H9 (cell line): ENCODE data around the gene RBMX2. TPM values are rescaled to one million over a fixed set of nuclear protein-coding genes. Genes with fewer than 3 reads are reported as not detected.

Experiments
- DNase-seq: peaks from one replicate; pipeline ENCODE4 v3.0.0-alpha.2; 2017
- H2AFZ ChIP-seq: one replicate; pipeline ENCODE4 v1.6.1; 2013; ENCODE audit warnings: mild to moderate bottlenecking, low read length, control low read depth, moderate library complexity
- H2AK5ac ChIP-seq: 2 replicates; pipeline ENCODE4 v1.6.1; 2013; ENCODE audit warnings: low read length, control low read depth, mixed read lengths; ENCODE audit not compliant: insufficient read length
- H2BK120ac ChIP-seq: one replicate; pipeline ENCODE4 v1.6.1; 2013; ENCODE audit warnings: low read depth, mild to moderate bottlenecking, low read length, control low read depth, inconsistent platforms; ENCODE audit not compliant: poor library complexity, severe bottlenecking
- H2BK12ac ChIP-seq: 2 replicates; pipeline ENCODE4 v1.6.1; 2013; ENCODE audit warnings: low read length, control low read depth, mixed read lengths, low read depth; ENCODE audit not compliant: insufficient read length
- H2BK15ac ChIP-seq: 2 replicates; pipeline ENCODE4 v1.6.1; 2013; ENCODE audit warnings: low read depth, low read length, control low read depth
- H2BK20ac ChIP-seq: one replicate; pipeline ENCODE4 v1.6.1; 2013; ENCODE audit warnings: low read depth, mild to moderate bottlenecking, low read length, control low read depth, inconsistent platforms; ENCODE audit not compliant: poor library complexity, severe bottlenecking
- H2BK5ac ChIP-seq: 2 replicates; pipeline ENCODE4 v1.6.1; 2013; ENCODE audit warnings: low read length, control low read depth, mixed read lengths; ENCODE audit not compliant: insufficient read length
- H3K14ac ChIP-seq: 2 replicates; pipeline ENCODE4 v1.6.1; 2013; ENCODE audit warnings: low read length, control low read depth; ENCODE audit not compliant: insufficient read depth
- H3K18ac ChIP-seq: 2 replicates; pipeline ENCODE4 v1.6.1; 2013; ENCODE audit warnings: low read depth, mild to moderate bottlenecking, mixed read lengths, low read length, control low read depth; ENCODE audit not compliant: insufficient read length
- H3K23ac ChIP-seq: 2 replicates; pipeline ENCODE4 v1.6.1; 2013; ENCODE audit warnings: low read length, control low read depth, mixed read lengths, low read depth; ENCODE audit not compliant: insufficient read length
- H3K23me2 ChIP-seq: 2 replicates; pipeline ENCODE4 v1.6.1; 2013; ENCODE audit warnings: low read depth, mild to moderate bottlenecking, mixed read lengths, low read length, control low read depth; ENCODE audit not compliant: insufficient read length, poor library complexity, severe bottlenecking
- H3K27ac ChIP-seq: 2 replicates; pipeline ENCODE4 v1.5.1; 2013; ENCODE audit warnings: low read length, control low read depth, mixed read lengths, low read depth; ENCODE audit not compliant: insufficient read length
- H3K27me3 ChIP-seq: 2 replicates; pipeline ENCODE4 v1.6.1; 2013; ENCODE audit warnings: low read length, control low read depth, inconsistent platforms; ENCODE audit not compliant: insufficient read depth
- H3K4ac ChIP-seq: 2 replicates; pipeline ENCODE4 v1.6.1; 2013; ENCODE audit warnings: low read depth, mild to moderate bottlenecking, control low read depth, inconsistent platforms, low read length, moderate library complexity
- H3K4me1 ChIP-seq: 2 replicates; pipeline ENCODE4 v1.6.1; 2013; ENCODE audit warnings: low read length, control low read depth, inconsistent platforms; ENCODE audit not compliant: insufficient read depth
- H3K4me2 ChIP-seq: 2 replicates; pipeline ENCODE4 v1.6.1; 2013; ENCODE audit warnings: low read length, control low read depth, mixed read lengths; ENCODE audit not compliant: insufficient read length, insufficient read depth
- H3K56ac ChIP-seq: 2 replicates; pipeline ENCODE4 v1.6.1; 2013; ENCODE audit warnings: low read depth, mild to moderate bottlenecking, mixed read lengths, low read length, control low read depth; ENCODE audit not compliant: insufficient read length
- H3K79me1 ChIP-seq: 2 replicates; pipeline ENCODE4 v1.6.1; 2013; ENCODE audit warnings: low read depth, mild to moderate bottlenecking, moderate library complexity, low read length, control low read depth, inconsistent platforms; ENCODE audit not compliant: insufficient read depth, poor library complexity, severe bottlenecking
- H3K79me2 ChIP-seq: 2 replicates; pipeline ENCODE4 v1.6.1; 2013; ENCODE audit warnings: low read length, control low read depth, inconsistent platforms; ENCODE audit not compliant: insufficient read depth
- H3K9ac ChIP-seq: 2 replicates; pipeline ENCODE4 v1.6.1; 2013; ENCODE audit warnings: low read length, control low read depth, mixed read lengths; ENCODE audit not compliant: insufficient read length; ENCODE audit errors: extremely low read depth
- H3K9me3 ChIP-seq: one replicate; pipeline ENCODE4 v1.6.1; 2013; ENCODE audit warnings: low read depth, low read length, inconsistent platforms; ENCODE audit not compliant: control insufficient read depth
- H3T11ph ChIP-seq: one replicate; pipeline ENCODE4 v1.6.1; 2013; ENCODE audit warnings: mild to moderate bottlenecking, low read length, control low read depth, inconsistent platforms
- H4K20me1 ChIP-seq: one replicate; pipeline ENCODE4 v1.6.1; 2013; ENCODE audit not compliant: control insufficient read depth, insufficient read length, insufficient read depth
- H4K5ac ChIP-seq: 2 replicates; pipeline ENCODE4 v1.6.1; 2013; ENCODE audit warnings: low read depth, mild to moderate bottlenecking, mixed read lengths, low read length, control low read depth; ENCODE audit not compliant: insufficient read length
- H4K8ac ChIP-seq: replicated peaks from 2 replicates; pipeline ENCODE4 v1.6.1; 2013; ENCODE audit warnings: low read length, control low read depth, mixed read lengths, low read depth; ENCODE audit not compliant: insufficient read length
- H4K91ac ChIP-seq: 2 replicates; pipeline ENCODE4 v1.6.1; 2013; ENCODE audit warnings: low read depth, mild to moderate bottlenecking, moderate library complexity, mixed read lengths, low read length, control low read depth; ENCODE audit not compliant: insufficient read length
- H3K27ac Mint-ChIP-seq, 3 experiments: 2 replicates in 2 of 3; 3 replicates in 1 of 3; pipeline ENCODE4 v1.8.0; 2020 to 2021; ENCODE audit warnings: mixed read lengths in 3 of 3, mild to moderate bottlenecking in 1 of 3, moderate library complexity in 1 of 3
- H3K27me3 Mint-ChIP-seq: 2 replicates; pipeline ENCODE4 v1.8.0; 2021; ENCODE audit warnings: low read depth, mild to moderate bottlenecking, moderate library complexity, mixed read lengths
- H3K36me3 Mint-ChIP-seq, 3 experiments: 2 replicates in 2 of 3; 3 replicates in 1 of 3; pipeline ENCODE4 v1.8.0; 2020 to 2021; ENCODE audit warnings: low read depth in 3 of 3, mixed read lengths in 3 of 3; ENCODE audit not compliant: insufficient read depth in 1 of 3
- H3K4me1 Mint-ChIP-seq, 2 experiments: 2 replicates each; pipeline ENCODE4 v1.8.0; 2020; ENCODE audit warnings: mixed read lengths in 2 of 2
- H3K4me3 Mint-ChIP-seq, 2 experiments: 2 replicates in 1 of 2; 3 replicates in 1 of 2; pipeline ENCODE4 v1.8.0; 2020 to 2021; ENCODE audit warnings: mild to moderate bottlenecking in 2 of 2, mixed read lengths in 2 of 2, moderate library complexity in 1 of 2
- H3K9me3 Mint-ChIP-seq, 2 experiments: 2 replicates in 1 of 2; 3 replicates in 1 of 2; pipeline ENCODE4 v1.8.0; 2020; ENCODE audit warnings: mild to moderate bottlenecking in 2 of 2, mixed read lengths in 2 of 2, moderate library complexity in 1 of 2
- WGBS: extraction: QIAGEN DNeasy Blood & Tissue Kit; methylation state at CpG from one replicate; pipeline ENCODE4 v1.1.7; 2013; ENCODE audit warnings: missing lambda C conversion rate, low lambda C conversion rate, mixed read lengths; ENCODE audit not compliant: insufficient read length; ENCODE audit errors: extremely low coverage; 5-methylcytosine and 5-hydroxymethylcytosine counted together
- total RNA-seq: library from RNA; stranded (reverse); gene quantifications from 2 replicates; pipeline ENCODE4 v1.2.1, GENCODE V29; 2021
- TF ChIP-seq, protein P1 (sequence below): fragments of 200-600 bp; sonication (generic); conservative IDR thresholded peaks from 3 replicates; pipeline ENCODE4 v1.8.0; 2021; ENCODE audit warnings: antibody characterized with exemption, mild to moderate bottlenecking

The RBMX2 gene
- total RNA-seq, 1 experiment from 2014 or later, result 22.1 TPM

DNA sequence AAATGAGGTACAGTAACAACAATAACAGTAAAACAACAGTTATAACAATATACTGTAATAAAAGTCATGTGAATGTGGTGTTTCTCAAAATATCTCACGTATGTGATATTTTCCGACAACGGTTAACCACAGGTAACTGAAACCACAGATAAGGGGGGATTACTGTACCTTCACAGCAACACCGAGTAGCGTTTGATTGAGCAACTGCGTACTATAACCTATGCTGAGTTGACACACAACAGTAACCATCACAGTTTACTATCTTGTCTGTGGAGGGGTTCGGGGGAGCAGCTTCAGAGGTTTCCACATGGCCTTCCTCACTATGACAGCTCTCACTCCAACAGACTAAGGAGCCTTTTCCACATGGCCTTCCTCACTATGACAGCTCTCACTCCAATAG is 13.4 kb downstream of the RBMX2 start:
- H3K27ac ChIP-seq, result no peak overlapping the region
- H3K9me3 ChIP-seq, result no peaks in the 10 kb centered on the region
- Mint-ChIP-seq H3K4me1 (peaks cover 6 to 16% of the 10 kb centered on the region in 2 experiments), H3K4me3 (no peak overlapping the region), H3K36me3 (peaks cover 0 to 35% (median 21%) of the 10 kb centered on the region in 3 experiments; a peak in 6 of 7 replicates), H3K9me3 (peaks cover 0 to 39% of the 10 kb centered on the region in 2 experiments; a peak in 2 of 5 replicates), H3K27ac (no peak overlapping the region), H3K27me3 (no peaks in the 10 kb centered on the region; the same call in 1 of the 2 replicates)
- H3K23ac ChIP-seq, result no peak overlapping the region
- no peak overlapping the region for H2AFZ ChIP-seq
- H3K79me2 ChIP-seq, result no peaks in the 10 kb centered on the region
- peaks cover 2% of the 10 kb centered on the region; the same call in 1 of the 2 replicates for H3K4me1 ChIP-seq
- H3K4ac ChIP-seq, result no peak overlapping the region
- H3K27me3 ChIP-seq, result no peaks in the 10 kb centered on the region
- no peak overlapping the region for H3K14ac ChIP-seq
- no peak overlapping the region for H2BK12ac ChIP-seq
- H3T11ph ChIP-seq, result no peak overlapping the region
- H2BK20ac ChIP-seq, result no peak overlapping the region
- WGBS, result no CpG with 5 or more reads among the region's 7 CpGs
- no peak overlapping the region for H4K91ac ChIP-seq
- no peaks in the 10 kb centered on the region for H3K23me2 ChIP-seq
- H3K56ac ChIP-seq, result no peak overlapping the region
- H3K4me2 ChIP-seq, result no peak overlapping the region
- no peak overlapping the region for H2BK120ac ChIP-seq
- H4K5ac ChIP-seq, result no peak overlapping the region
- TF ChIP-seq, protein P1, sequence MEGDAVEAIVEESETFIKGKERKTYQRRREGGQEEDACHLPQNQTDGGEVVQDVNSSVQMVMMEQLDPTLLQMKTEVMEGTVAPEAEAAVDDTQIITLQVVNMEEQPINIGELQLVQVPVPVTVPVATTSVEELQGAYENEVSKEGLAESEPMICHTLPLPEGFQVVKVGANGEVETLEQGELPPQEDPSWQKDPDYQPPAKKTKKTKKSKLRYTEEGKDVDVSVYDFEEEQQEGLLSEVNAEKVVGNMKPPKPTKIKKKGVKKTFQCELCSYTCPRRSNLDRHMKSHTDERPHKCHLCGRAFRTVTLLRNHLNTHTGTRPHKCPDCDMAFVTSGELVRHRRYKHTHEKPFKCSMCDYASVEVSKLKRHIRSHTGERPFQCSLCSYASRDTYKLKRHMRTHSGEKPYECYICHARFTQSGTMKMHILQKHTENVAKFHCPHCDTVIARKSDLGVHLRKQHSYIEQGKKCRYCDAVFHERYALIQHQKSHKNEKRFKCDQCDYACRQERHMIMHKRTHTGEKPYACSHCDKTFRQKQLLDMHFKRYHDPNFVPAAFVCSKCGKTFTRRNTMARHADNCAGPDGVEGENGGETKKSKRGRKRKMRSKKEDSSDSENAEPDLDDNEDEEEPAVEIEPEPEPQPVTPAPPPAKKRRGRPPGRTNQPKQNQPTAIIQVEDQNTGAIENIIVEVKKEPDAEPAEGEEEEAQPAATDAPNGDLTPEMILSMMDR, result no peak
- no peaks in the 10 kb centered on the region for H3K79me1 ChIP-seq
- no peak overlapping the region for H2AK5ac ChIP-seq
- no peak overlapping the region for H2BK15ac ChIP-seq
- H4K20me1 ChIP-seq, result no peaks in the 10 kb centered on the region
- no peak for DNase-seq
- no peak overlapping the region for H4K8ac ChIP-seq
- H2BK5ac ChIP-seq, result no peak overlapping the region
- no peak overlapping the region for H3K9ac ChIP-seq
- H3K18ac ChIP-seq, result no peak overlapping the region
